ENCODE results near the gene DOCK4.

DOCK4 gene

GRCh38 chr7:111844904-111845671, 361.1 kb downstream of the DOCK4 start:
- no peak for DNase-seq (ENCODE audit: low spot score)
- TF ChIP-seq CTCF (IDR thresholded peaks at IDR 0.05; ENCODE audit: extremely low read depth, missing control alignments) = no peak

- TF ChIP-seq CTCF (IDR thresholded peaks at IDR 0.05; ENCODE audit: extremely low read depth, missing control alignments) = no peak
- DNase-seq (ENCODE audit: low spot score) = no peak
Observed at GRCh38 chr7:111842491-111842890, 363.7 kb downstream of the DOCK4 start.

- TF ChIP-seq CTCF (IDR thresholded peaks at IDR 0.05; ENCODE audit: extremely low read depth, missing control alignments) = no peak
- no peak for DNase-seq (ENCODE audit: low spot score)
Observed at GRCh38 chr7:111841596-111842205, 364.5 kb downstream of the DOCK4 start.

GRCh38 chr7:111840528-111840927, 365.7 kb downstream of the DOCK4 start:
- DNase-seq (ENCODE audit: low spot score) = no peak
- TF ChIP-seq CTCF (IDR thresholded peaks at IDR 0.05; ENCODE audit: extremely low read depth, missing control alignments) = no peak

DNA sequence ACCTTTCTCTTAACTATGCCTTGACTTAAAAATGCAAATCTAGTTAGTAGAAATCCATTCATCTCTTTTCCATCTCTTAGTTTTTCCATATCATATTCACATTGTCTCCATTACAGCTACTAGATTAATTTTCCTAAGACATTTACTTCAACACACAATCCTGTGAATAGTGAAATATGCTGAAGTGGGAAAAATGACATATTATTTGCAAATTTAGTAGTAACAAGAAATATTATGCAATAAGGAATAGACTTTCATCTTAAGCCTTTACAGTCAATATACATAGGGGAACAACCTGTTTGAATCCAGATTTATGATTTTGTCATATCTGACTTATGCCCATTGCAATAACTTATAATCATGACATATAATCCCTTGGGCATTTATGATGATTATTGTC, 366.9 kb downstream of the DOCK4 start:
- no peak for DNase-seq (ENCODE audit: low spot score)
- no peak for TF ChIP-seq CTCF (IDR thresholded peaks at IDR 0.05; ENCODE audit: extremely low read depth, missing control alignments)

GRCh38 chr7:111836592-111836991, 369.6 kb downstream of the DOCK4 start:
- no peak for DNase-seq (ENCODE audit: low spot score)
- TF ChIP-seq CTCF (IDR thresholded peaks at IDR 0.05; ENCODE audit: extremely low read depth, missing control alignments) = no peak

- TF ChIP-seq CTCF (IDR thresholded peaks at IDR 0.05; ENCODE audit: extremely low read depth, missing control alignments) = no peak
- no peak for DNase-seq (ENCODE audit: low spot score)
Observed at GRCh38 chr7:111835066-111835465, 371.1 kb downstream of the DOCK4 start.
